Smooth muscle cell (in vitro differentiated cells): ENCODE results near the gene SSH2. TPM values are rescaled to one million over a fixed set of nuclear protein-coding genes. Genes with fewer than 3 reads are reported as not detected.

ENCODE experiments used
- DNase-seq: peaks from one replicate; lab custom pipeline; 2025; ENCODE audit not compliant: unreplicated experiment; lab: John Stamatoyannopoulos, UW
- H2AFZ ChIP-seq: fragments of 200-600 bp; sonication (generic); 2 replicates; pipeline ENCODE4 v1.6.0; 2016; ENCODE audit warnings: antibody characterized with exemption, low read depth, mild to moderate bottlenecking
- H3F3A ChIP-seq: fragments of 200-600 bp; sonication (generic); 2 replicates; pipeline ENCODE4 v1.6.0; 2017; ENCODE audit warnings: antibody characterized with exemption, low read depth
- H3K27ac ChIP-seq: fragments of 200-600 bp; sonication (generic); 2 replicates; pipeline ENCODE4 v1.5.1; 2016; ENCODE audit warnings: low read depth, mild to moderate bottlenecking
- H3K27me3 ChIP-seq: fragments of 200-600 bp; sonication (generic); 2 replicates; pipeline ENCODE4 v1.6.1; 2016; ENCODE audit warnings: low read depth, mild to moderate bottlenecking
- H3K36me3 ChIP-seq: fragments of 200-600 bp; sonication (generic); 2 replicates; pipeline ENCODE4 v1.5.1; 2016; ENCODE audit warnings: low read depth
- H3K4me1 ChIP-seq: fragments of 200-600 bp; sonication (generic); 2 replicates; pipeline ENCODE4 v1.5.1; 2016; ENCODE audit warnings: low read depth
- H3K4me2 ChIP-seq: fragments of 200-600 bp; sonication (generic); 2 replicates; pipeline ENCODE4 v1.6.0; 2016; ENCODE audit warnings: mild to moderate bottlenecking
- H3K4me3 ChIP-seq: fragments of 200-600 bp; sonication (generic); 2 replicates; pipeline ENCODE4 v1.5.1; 2016; ENCODE audit warnings: mild to moderate bottlenecking
- H3K79me2 ChIP-seq: fragments of 200-600 bp; sonication (generic); 2 replicates; pipeline ENCODE4 v1.6.0; 2016; ENCODE audit warnings: low read depth, mild to moderate bottlenecking
- H3K9ac ChIP-seq: fragments of 200-600 bp; sonication (generic); 2 replicates; pipeline ENCODE4 v1.6.0; 2016; ENCODE audit warnings: low read depth
- H3K9me3 ChIP-seq: fragments of 200-600 bp; sonication (generic); replicated peaks from 2 replicates; pipeline ENCODE4 v1.5.1; 2016; ENCODE audit warnings: low read depth
- H4K20me1 ChIP-seq: fragments of 200-600 bp; sonication (generic); 2 replicates; pipeline ENCODE4 v1.6.0; 2016; ENCODE audit warnings: low read depth
- WGBS: methylation state at CpG from one replicate; pipeline ENCODE4 v1.1.7; 2016; ENCODE audit warnings: low lambda C conversion rate; 5-methylcytosine and 5-hydroxymethylcytosine counted together
- polyA plus RNA-seq: library from polyadenylated mRNA; unstranded; fragments of >200 nt; fragmentation: Nextera tagmentation; extraction: Ambion mirVana; gene quantifications from 2 replicates; pipeline ENCODE4 v1.2.1, GENCODE V29; 2016
- total RNA-seq: library from RNA; depleted of rRNA; stranded (reverse); fragments of >200 nt; gene quantifications from 2 replicates; pipeline ENCODE4 v1.2.3, GENCODE V29; 2014
- TF ChIP-seq, protein P1 (sequence below): fragments of 200-600 bp; sonication (generic); IDR thresholded peaks from 2 replicates; pipeline ENCODE4 v1.5.1; 2017; ENCODE audit warnings: borderline replicate concordance, mild to moderate bottlenecking, antibody characterized with exemption; ENCODE audit not compliant: insufficient read depth, poor library complexity, severe bottlenecking

The SSH2 gene
- total and polyA plus RNA-seq, 2 experiments from 2014 or later = 9.7 to 10.4 TPM

DNA sequence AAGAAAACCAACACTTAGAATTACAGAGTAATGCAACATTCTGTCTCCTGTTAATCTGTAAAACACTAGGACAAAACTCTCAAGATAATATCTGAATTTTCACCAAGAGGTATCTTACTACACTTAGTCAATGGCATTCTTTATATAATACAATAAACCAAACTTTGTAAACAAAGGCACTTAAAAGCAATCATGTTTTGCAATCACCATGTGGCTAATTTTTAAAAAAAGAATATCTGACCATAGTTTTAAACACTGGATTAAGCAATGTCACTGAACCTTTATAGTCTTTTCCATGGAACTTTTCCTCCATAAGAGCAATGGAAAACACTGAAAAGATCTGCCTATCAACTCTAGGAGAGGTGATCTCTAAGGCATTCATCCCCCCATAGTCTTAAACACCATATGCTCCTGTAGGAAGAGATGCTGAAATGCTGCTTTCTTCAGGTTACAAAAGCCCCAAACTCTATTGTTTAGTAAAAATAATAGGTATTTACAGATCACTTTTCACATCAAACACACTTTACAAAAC, 163.2 kb downstream of the SSH2 start:
- Histone ChIP-seq H3K4me1 (no peaks in the 10 kb centered on the region), H2AFZ (no peak overlapping the region), H3K9ac (no peak overlapping the region), H3K4me3 (no peak overlapping the region), H3K27me3 (no peaks in the 10 kb centered on the region), H3K9me3 (no peaks in the 10 kb centered on the region), H3K36me3 (no peaks in the 10 kb centered on the region), H4K20me1 (no peaks in the 10 kb centered on the region), H3F3A (no peaks in the 10 kb centered on the region), H3K4me2 (no peak overlapping the region), H3K79me2 (no peaks in the 10 kb centered on the region), H3K27ac (no peak overlapping the region)
- no peak for DNase-seq
- TF ChIP-seq, protein P1, sequence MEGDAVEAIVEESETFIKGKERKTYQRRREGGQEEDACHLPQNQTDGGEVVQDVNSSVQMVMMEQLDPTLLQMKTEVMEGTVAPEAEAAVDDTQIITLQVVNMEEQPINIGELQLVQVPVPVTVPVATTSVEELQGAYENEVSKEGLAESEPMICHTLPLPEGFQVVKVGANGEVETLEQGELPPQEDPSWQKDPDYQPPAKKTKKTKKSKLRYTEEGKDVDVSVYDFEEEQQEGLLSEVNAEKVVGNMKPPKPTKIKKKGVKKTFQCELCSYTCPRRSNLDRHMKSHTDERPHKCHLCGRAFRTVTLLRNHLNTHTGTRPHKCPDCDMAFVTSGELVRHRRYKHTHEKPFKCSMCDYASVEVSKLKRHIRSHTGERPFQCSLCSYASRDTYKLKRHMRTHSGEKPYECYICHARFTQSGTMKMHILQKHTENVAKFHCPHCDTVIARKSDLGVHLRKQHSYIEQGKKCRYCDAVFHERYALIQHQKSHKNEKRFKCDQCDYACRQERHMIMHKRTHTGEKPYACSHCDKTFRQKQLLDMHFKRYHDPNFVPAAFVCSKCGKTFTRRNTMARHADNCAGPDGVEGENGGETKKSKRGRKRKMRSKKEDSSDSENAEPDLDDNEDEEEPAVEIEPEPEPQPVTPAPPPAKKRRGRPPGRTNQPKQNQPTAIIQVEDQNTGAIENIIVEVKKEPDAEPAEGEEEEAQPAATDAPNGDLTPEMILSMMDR = no peak

DNA sequence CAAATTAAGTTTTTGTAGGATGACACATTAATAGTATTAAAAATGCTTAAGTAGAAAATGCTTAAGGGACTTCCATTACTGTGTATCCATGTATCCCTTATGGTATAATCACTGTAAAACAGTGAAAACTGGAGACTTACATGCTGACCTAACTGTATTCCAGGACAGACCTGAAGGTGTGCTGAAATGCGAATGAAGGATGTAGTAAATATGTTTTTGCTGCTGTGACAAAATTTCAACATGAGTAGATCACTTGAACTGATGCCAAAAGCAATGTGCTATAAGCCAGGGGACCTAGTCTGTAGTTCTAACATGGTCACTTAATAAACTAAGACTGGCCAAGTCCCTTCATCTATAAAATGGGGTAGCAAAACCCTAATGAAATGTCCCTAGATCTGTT, 165.3 kb downstream of the SSH2 start:
- Histone ChIP-seq H3K4me1 (peaks cover 12% of the 10 kb centered on the region), H3K4me2 (no peak overlapping the region), H3K9me3 (no peaks in the 10 kb centered on the region), H3K4me3 (no peak overlapping the region), H3K27ac (no peak overlapping the region), H3K79me2 (no peaks in the 10 kb centered on the region), H3K27me3 (no peaks in the 10 kb centered on the region), H3F3A (no peaks in the 10 kb centered on the region), H3K9ac (no peak overlapping the region), H4K20me1 (peaks cover 10% of the 10 kb centered on the region), H3K36me3 (no peaks in the 10 kb centered on the region), H2AFZ (no peak overlapping the region)
- TF ChIP-seq, protein P1 = no peak
- no peak for DNase-seq
- WGBS = 95% methylated on average over 1 of the region's 1 CpG

DNA sequence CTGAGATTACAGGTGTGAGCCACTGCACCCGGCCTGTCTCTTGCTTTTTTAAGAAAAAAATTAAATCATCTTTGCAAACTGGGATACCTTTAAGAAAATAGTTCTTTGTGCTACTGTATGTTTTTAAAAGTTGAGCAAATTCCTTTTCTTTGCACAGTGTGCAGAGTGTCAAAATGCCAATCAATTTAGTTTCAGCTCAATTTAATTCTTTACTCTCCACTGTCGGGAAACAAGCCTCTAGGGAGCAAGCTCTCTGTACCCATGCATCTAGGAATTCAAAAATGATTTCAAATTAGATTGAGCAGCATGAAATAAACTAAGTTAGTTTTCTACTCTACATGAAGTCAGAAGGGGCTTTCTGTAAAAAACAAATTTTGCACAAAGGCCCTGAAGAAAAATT, 165.8 kb downstream of the SSH2 start:
- Histone ChIP-seq H3K4me1 (peaks cover 12% of the 10 kb centered on the region), H3K4me3 (no peak overlapping the region), H3K79me2 (no peaks in the 10 kb centered on the region), H3K27ac (no peak overlapping the region), H2AFZ (no peak overlapping the region), H3K9me3 (no peaks in the 10 kb centered on the region), H3K9ac (no peak overlapping the region), H4K20me1 (peaks cover 12% of the 10 kb centered on the region), H3K36me3 (no peaks in the 10 kb centered on the region), H3K27me3 (no peaks in the 10 kb centered on the region), H3F3A (no peaks in the 10 kb centered on the region), H3K4me2 (no peak overlapping the region)
- TF ChIP-seq, protein P1 = no peak
- WGBS = 92% methylated on average over 2 of the region's 2 CpGs
- no peak for DNase-seq

DNA sequence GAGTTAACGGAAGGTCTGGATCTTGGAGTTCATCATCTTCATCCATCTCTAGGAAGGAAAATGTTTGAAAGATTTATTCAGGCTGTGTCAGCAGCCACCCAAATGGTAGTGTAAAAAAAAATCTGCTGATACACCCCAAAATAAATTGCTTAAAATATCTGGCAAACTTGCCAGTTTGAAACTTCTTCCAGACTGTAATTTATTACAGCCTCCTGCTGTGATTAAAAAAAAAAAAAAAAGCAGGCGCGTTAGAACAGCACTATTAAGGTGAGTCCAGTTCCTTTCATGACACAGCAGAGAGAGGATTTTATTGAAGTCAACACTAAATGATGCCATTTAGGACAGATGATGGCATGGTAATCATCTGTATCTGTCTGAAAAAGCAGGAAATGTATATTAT, 166.8 kb downstream of the SSH2 start:
- TF ChIP-seq, protein P1 = no peak
- H3K4me1 ChIP-seq = peaks cover 12% of the 10 kb centered on the region
- no peaks in the 10 kb centered on the region for H3K79me2 ChIP-seq
- H3K4me3 ChIP-seq = no peak overlapping the region
- H3K9me3 ChIP-seq = no peaks in the 10 kb centered on the region
- no peak overlapping the region for H3K27ac ChIP-seq
- H4K20me1 ChIP-seq = peaks cover 17% of the 10 kb centered on the region
- DNase-seq = no peak
- no peaks in the 10 kb centered on the region for H3K27me3 ChIP-seq
- H3K9ac ChIP-seq = no peak overlapping the region
- H3K4me2 ChIP-seq = no peak overlapping the region
- 90% methylated on average over 3 of the region's 3 CpGs for WGBS
- H3F3A ChIP-seq = no peaks in the 10 kb centered on the region
- H3K36me3 ChIP-seq = no peaks in the 10 kb centered on the region
- no peak overlapping the region for H2AFZ ChIP-seq
